Neural cell (in vitro differentiated cells): ENCODE results near the gene XDH. TPM values are rescaled to one million over a fixed set of nuclear protein-coding genes. Genes with fewer than 3 reads are reported as not detected.

Experiments
- H2AFZ ChIP-seq: fragments of 200-600, 300-800 bp; sonication (generic), shearing (Covaris generic); 2 replicates; pipeline ENCODE4 v1.6.0; 2014; ENCODE audit warnings: low read depth, mild to moderate bottlenecking, antibody characterized with exemption, low read length, moderate library complexity
- H3F3A ChIP-seq: fragments of 200-600 bp; shearing (Covaris generic); 2 replicates; pipeline ENCODE4 v1.6.1; 2016; ENCODE audit warnings: mild to moderate bottlenecking, moderate library complexity, mixed read lengths, antibody characterized with exemption, low read length; ENCODE audit not compliant: insufficient read depth, poor library complexity, severe bottlenecking
- H3K27ac ChIP-seq: fragments of 200-600, 300-800 bp; sonication (generic), shearing (Covaris generic); 2 replicates; pipeline ENCODE4 v1.5.1; 2014; ENCODE audit warnings: mild to moderate bottlenecking, low read length, moderate library complexity
- H3K27me3 ChIP-seq: fragments of 300-800, 200-600 bp; sonication (generic), shearing (Covaris generic); 2 replicates; pipeline ENCODE4 v1.6.0; 2014; ENCODE audit warnings: mild to moderate bottlenecking, low read depth, low read length, moderate library complexity; ENCODE audit not compliant: insufficient read depth
- H3K36me3 ChIP-seq: fragments of 300-800, 200-600 bp; sonication (generic), shearing (Covaris generic); 2 replicates; pipeline ENCODE4 v1.5.1; 2014; ENCODE audit warnings: mild to moderate bottlenecking, antibody characterized with exemption, low read length, moderate library complexity; ENCODE audit not compliant: insufficient read depth
- H3K4me2 ChIP-seq: fragments of 300-800, 200-600 bp; sonication (generic), shearing (Covaris generic); 2 replicates; pipeline ENCODE4 v1.6.0; 2014; ENCODE audit warnings: mild to moderate bottlenecking, low read length
- H3K4me3 ChIP-seq: fragments of 300-800, 200-600 bp; sonication (generic), shearing (Covaris generic); 2 replicates; pipeline ENCODE4 v1.5.1; 2014; ENCODE audit warnings: mild to moderate bottlenecking, low read length, moderate library complexity
- H3K79me2 ChIP-seq: fragments of 200-600 bp; shearing (Covaris generic); replicated peaks from 2 replicates; pipeline ENCODE4 v1.6.0; 2014; ENCODE audit warnings: mild to moderate bottlenecking, low read length, moderate library complexity; ENCODE audit not compliant: insufficient read depth
- H3K9ac ChIP-seq: fragments of 300-800, 200-600 bp; sonication (generic), shearing (Covaris generic); 2 replicates; pipeline ENCODE4 v1.6.1; 2016; ENCODE audit warnings: mild to moderate bottlenecking, low read length, mixed read lengths
- H3K9me2 ChIP-seq: fragments of 200-600 bp; shearing (Covaris generic); 2 replicates; pipeline ENCODE4 v1.6.1; 2016; ENCODE audit warnings: mild to moderate bottlenecking, low read length, mixed read lengths; ENCODE audit not compliant: insufficient read depth
- H3K9me3 ChIP-seq: fragments of 200-600, 300-800 bp; sonication (generic), shearing (Covaris generic); 2 replicates; pipeline ENCODE4 v1.6.1; 2016; ENCODE audit warnings: mild to moderate bottlenecking, mixed run types, low read length, moderate library complexity, mixed read lengths
- H4K20me1 ChIP-seq: fragments of 200-600 bp; shearing (Covaris generic); 2 replicates; pipeline ENCODE4 v1.6.1; 2016; ENCODE audit warnings: mild to moderate bottlenecking, mixed run types; ENCODE audit not compliant: insufficient read depth
- EP300 ChIP-seq: fragments of 450-650 bp; conservative IDR thresholded peaks from 2 replicates; pipeline ENCODE4 v1.6.1; 2014; ENCODE audit warnings: antibody characterized with exemption, mild to moderate bottlenecking, moderate library complexity; ENCODE audit not compliant: poor library complexity, severe bottlenecking
- EZH2 ChIP-seq: fragments of 200-600, 300-800 bp; shearing (Covaris generic), sonication (generic); IDR thresholded peaks from 2 replicates; pipeline ENCODE4 v1.6.1; 2014; ENCODE audit warnings: antibody characterized with exemption, low read length, borderline replicate concordance, mild to moderate bottlenecking; ENCODE audit not compliant: insufficient read depth, poor library complexity, severe bottlenecking
- MXI1 ChIP-seq: fragments of 450-650 bp; conservative IDR thresholded peaks from 2 replicates; pipeline ENCODE4 v1.6.1; 2014; ENCODE audit warnings: antibody characterized with exemption, mild to moderate bottlenecking; ENCODE audit not compliant: poor library complexity, severe bottlenecking
- POLR2AphosphoS5 ChIP-seq: IDR thresholded peaks from 2 replicates; pipeline ENCODE4 v1.6.1; 2012
- RAD21 ChIP-seq: fragments of 450-650 bp; conservative IDR thresholded peaks from 2 replicates; pipeline ENCODE4 v1.6.1; 2014; ENCODE audit warnings: antibody characterized with exemption, mild to moderate bottlenecking, moderate library complexity
- SMC3 ChIP-seq: fragments of 450-650 bp; conservative IDR thresholded peaks from 2 replicates; pipeline ENCODE4 v1.6.1; 2014; ENCODE audit warnings: antibody characterized with exemption, mild to moderate bottlenecking, moderate library complexity; ENCODE audit not compliant: poor library complexity
- TAF1 ChIP-seq: IDR thresholded peaks from 2 replicates; pipeline ENCODE4 v1.6.1; 2012; ENCODE audit warnings: low read depth
- polyA plus RNA-seq: library from polyadenylated mRNA; depleted of rRNA; stranded (reverse); fragments of >200 nt; gene quantifications from 2 replicates; pipeline ENCODE4 v1.2.3, GENCODE V29; 2014
- TF ChIP-seq, protein P1 (sequence below): fragments of 450-650 bp; IDR thresholded peaks from 2 replicates; pipeline ENCODE4 v1.5.1; 2014; ENCODE audit warnings: antibody characterized with exemption, mild to moderate bottlenecking, moderate library complexity; ENCODE audit not compliant: poor library complexity, severe bottlenecking
- TF ChIP-seq, protein P2 (sequence below): IDR thresholded peaks from 2 replicates; pipeline ENCODE4 v1.6.1; 2012; ENCODE audit warnings: borderline replicate concordance

Gene XDH
- polyA plus RNA-seq, 1 donor from 2014 or later, result 0.48 TPM

DNA sequence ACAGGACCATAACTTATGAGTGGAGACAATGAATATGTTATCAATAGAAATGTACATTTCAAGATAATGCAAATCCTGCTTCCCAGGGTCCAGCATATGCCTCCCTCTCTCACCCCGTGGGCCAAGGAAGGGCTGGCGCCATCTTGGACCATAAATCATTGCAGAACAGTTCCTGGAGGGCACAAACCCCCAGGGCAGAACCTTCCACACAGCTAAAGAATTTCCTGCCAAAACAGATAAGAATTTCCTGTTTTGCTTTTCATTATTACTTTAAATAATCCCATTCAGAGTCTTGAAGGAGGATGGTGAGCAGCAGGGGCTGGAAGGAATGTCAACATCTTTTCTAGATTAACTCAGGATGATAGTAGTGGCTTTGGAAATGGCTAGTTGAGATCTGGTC lies 126.9 kb downstream of the XDH start:
- Histone ChIP-seq H2AFZ (no peak overlapping the region), H3F3A (no peaks in the 10 kb centered on the region), H3K9me3 (no peaks in the 10 kb centered on the region), H3K9ac (no peak overlapping the region), H3K4me3 (no peak overlapping the region), H3K36me3 (no peaks in the 10 kb centered on the region), H4K20me1 (no peaks in the 10 kb centered on the region), H3K9me2 (no peaks in the 10 kb centered on the region), H3K27ac (no peak overlapping the region), H3K4me2 (no peak overlapping the region), H3K79me2 (no peaks in the 10 kb centered on the region), H3K27me3 (no peaks in the 10 kb centered on the region)
- TF ChIP-seq TAF1 (no peak), RAD21 (no peak), EP300 (no peak), EZH2 (no peak)
- TF ChIP-seq, protein P1, sequence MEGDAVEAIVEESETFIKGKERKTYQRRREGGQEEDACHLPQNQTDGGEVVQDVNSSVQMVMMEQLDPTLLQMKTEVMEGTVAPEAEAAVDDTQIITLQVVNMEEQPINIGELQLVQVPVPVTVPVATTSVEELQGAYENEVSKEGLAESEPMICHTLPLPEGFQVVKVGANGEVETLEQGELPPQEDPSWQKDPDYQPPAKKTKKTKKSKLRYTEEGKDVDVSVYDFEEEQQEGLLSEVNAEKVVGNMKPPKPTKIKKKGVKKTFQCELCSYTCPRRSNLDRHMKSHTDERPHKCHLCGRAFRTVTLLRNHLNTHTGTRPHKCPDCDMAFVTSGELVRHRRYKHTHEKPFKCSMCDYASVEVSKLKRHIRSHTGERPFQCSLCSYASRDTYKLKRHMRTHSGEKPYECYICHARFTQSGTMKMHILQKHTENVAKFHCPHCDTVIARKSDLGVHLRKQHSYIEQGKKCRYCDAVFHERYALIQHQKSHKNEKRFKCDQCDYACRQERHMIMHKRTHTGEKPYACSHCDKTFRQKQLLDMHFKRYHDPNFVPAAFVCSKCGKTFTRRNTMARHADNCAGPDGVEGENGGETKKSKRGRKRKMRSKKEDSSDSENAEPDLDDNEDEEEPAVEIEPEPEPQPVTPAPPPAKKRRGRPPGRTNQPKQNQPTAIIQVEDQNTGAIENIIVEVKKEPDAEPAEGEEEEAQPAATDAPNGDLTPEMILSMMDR, result no peak

DNA sequence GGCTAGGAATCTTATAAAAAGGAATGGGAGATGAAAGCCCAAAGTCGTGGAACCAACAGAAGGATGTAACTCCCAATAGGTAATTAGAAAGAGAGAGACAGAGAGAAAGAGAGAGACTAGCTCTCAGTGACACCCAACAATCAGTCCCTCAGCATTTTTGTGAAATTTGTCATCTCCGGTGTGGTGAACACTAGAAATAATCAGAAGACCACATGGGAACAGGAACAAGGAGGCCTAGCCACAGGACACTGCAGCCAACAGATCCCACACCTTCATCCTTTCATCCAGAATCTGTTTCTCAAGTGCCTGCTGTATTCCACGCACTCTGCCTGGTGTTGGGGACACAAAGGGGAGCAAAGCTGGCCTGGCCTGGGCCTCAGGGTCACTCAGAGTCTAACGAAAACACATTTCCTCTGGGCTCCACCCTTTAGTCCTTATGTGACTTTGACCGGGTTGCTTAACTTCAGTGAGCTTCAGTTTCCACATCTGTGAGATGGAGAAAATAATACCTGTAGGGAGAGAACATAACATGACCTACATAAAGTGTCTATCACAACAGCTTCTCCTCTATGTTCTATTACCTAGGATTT lies 127.5 kb downstream of the XDH start:
- H3K4me2 ChIP-seq, result no peak overlapping the region

More for the DNA sequence above, 127.5 kb downstream of the XDH start:
- no peaks in the 10 kb centered on the region for H3K9me3 ChIP-seq
- no peaks in the 10 kb centered on the region for H3F3A ChIP-seq
- no peak for TF ChIP-seq RAD21
- TF ChIP-seq, protein P1, result no peak
- no peak for TF ChIP-seq SMC3
- TF ChIP-seq MXI1, result no peak
- TF ChIP-seq EP300, result no peak
- no peak for TF ChIP-seq POLR2AphosphoS5
- TF ChIP-seq EZH2, result no peak
- TF ChIP-seq, protein P2, sequence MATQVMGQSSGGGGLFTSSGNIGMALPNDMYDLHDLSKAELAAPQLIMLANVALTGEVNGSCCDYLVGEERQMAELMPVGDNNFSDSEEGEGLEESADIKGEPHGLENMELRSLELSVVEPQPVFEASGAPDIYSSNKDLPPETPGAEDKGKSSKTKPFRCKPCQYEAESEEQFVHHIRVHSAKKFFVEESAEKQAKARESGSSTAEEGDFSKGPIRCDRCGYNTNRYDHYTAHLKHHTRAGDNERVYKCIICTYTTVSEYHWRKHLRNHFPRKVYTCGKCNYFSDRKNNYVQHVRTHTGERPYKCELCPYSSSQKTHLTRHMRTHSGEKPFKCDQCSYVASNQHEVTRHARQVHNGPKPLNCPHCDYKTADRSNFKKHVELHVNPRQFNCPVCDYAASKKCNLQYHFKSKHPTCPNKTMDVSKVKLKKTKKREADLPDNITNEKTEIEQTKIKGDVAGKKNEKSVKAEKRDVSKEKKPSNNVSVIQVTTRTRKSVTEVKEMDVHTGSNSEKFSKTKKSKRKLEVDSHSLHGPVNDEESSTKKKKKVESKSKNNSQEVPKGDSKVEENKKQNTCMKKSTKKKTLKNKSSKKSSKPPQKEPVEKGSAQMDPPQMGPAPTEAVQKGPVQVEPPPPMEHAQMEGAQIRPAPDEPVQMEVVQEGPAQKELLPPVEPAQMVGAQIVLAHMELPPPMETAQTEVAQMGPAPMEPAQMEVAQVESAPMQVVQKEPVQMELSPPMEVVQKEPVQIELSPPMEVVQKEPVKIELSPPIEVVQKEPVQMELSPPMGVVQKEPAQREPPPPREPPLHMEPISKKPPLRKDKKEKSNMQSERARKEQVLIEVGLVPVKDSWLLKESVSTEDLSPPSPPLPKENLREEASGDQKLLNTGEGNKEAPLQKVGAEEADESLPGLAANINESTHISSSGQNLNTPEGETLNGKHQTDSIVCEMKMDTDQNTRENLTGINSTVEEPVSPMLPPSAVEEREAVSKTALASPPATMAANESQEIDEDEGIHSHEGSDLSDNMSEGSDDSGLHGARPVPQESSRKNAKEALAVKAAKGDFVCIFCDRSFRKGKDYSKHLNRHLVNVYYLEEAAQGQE, result no peak
- TF ChIP-seq TAF1, result no peak
- no peaks in the 10 kb centered on the region for H3K27me3 ChIP-seq
- no peak overlapping the region for H3K4me3 ChIP-seq
- H2AFZ ChIP-seq, result no peak overlapping the region
- no peaks in the 10 kb centered on the region for H3K79me2 ChIP-seq
- H4K20me1 ChIP-seq, result no peaks in the 10 kb centered on the region
- no peak overlapping the region for H3K9ac ChIP-seq
- no peaks in the 10 kb centered on the region for H3K9me2 ChIP-seq
- no peaks in the 10 kb centered on the region for H3K36me3 ChIP-seq
- no peak overlapping the region for H3K27ac ChIP-seq
